Ovary (tissue), 3 donors: ENCODE measurements around the gene TMC2.

ENCODE experiments used
- EP300 ChIP-seq: sonication (generic); formaldehyde crosslinking; IDR thresholded peaks from one replicate; pipeline ENCODE4 v1.6.1; 2017; ENCODE audit warnings: antibody characterized with exemption
- POLR2A ChIP-seq: fragments of 450-650 bp; IDR thresholded peaks from one replicate; pipeline ENCODE4 v1.6.1; 2017; ENCODE audit warnings: antibody characterized with exemption, mild to moderate bottlenecking, moderate library complexity
- TF ChIP-seq, protein P1 (sequence below), 3 donors: fragments of 450-650 bp in 2 of 3; fragments of 200-600 bp in 1 of 3; IDR thresholded peaks; one replicate each; pipeline versions ENCODE4 v1.5.1 to v1.8.0; 2016 to 2022; ENCODE audit warnings: antibody characterized with exemption in 3 of 3, mild to moderate bottlenecking in 1 of 3
- donor health status: DM: no; HTN: no; CAD: no.

- TF ChIP-seq, protein P1, sequence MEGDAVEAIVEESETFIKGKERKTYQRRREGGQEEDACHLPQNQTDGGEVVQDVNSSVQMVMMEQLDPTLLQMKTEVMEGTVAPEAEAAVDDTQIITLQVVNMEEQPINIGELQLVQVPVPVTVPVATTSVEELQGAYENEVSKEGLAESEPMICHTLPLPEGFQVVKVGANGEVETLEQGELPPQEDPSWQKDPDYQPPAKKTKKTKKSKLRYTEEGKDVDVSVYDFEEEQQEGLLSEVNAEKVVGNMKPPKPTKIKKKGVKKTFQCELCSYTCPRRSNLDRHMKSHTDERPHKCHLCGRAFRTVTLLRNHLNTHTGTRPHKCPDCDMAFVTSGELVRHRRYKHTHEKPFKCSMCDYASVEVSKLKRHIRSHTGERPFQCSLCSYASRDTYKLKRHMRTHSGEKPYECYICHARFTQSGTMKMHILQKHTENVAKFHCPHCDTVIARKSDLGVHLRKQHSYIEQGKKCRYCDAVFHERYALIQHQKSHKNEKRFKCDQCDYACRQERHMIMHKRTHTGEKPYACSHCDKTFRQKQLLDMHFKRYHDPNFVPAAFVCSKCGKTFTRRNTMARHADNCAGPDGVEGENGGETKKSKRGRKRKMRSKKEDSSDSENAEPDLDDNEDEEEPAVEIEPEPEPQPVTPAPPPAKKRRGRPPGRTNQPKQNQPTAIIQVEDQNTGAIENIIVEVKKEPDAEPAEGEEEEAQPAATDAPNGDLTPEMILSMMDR (IDR thresholded peaks at IDR 0.05) = no peak
- TF ChIP-seq POLR2A (no peak), EP300 (no peak)
These were observed 60.4 kb downstream of the TMC2 start for GRCh38 chr20:2596673-2597279.
